ENCODE data around the gene DUS2. TPM values are rescaled to one million over a fixed set of nuclear protein-coding genes. Genes with fewer than 3 reads are reported as not detected.

The DUS2 gene
- total RNA-seq, 1 experiment from 2014 or later: 27.3 TPM

DNA sequence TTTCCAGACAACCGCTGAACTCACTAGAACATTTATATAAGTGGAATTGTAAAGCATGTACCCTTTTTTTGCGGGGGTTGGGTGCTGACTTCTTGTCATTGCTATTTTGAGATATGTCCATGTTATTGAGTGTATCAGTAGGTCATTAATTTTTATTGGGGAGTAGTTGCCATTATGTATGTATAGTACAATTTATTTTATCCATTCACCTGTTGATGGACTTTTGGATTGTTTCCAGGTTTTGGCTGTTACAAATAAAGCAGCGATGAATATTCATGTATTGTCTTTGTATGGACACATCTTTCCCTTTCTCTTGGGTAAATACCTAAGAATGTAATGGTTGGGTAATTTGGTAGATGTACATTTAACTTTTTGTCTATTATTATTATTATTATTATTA lies 74.8 kb downstream of the DUS2 start:
- H3K4me1 ChIP-seq (ENCODE audit: control insufficient read depth in 1 of 2, insufficient read depth in 2 of 2, low read length in 2 of 2): peaks cover 0 to 8% of the 10 kb centered on the region in 2 experiments; a peak in 1 of 4 replicates
- H3K27me3 ChIP-seq (ENCODE audit: insufficient read depth, low read length): no peaks in the 10 kb centered on the region
- DNase-seq (ENCODE audit: low read depth, low spot score) (no peak), ATAC-seq (no peak)
- no peak overlapping the region for H3K4me3 ChIP-seq (replicated peaks in 1 of 2; ENCODE audit: low read depth in 1 of 2, low read length in 2 of 2)
- H3K36me3 ChIP-seq (ENCODE audit: control insufficient read depth in 1 of 2, insufficient read depth in 2 of 2, low read length in 2 of 2): no peaks in the 10 kb centered on the region
- H2AFZ ChIP-seq (ENCODE audit: low read depth, low read length, poor library complexity, severe bottlenecking): no peak overlapping the region
- no TSS peak for BruUV-seq (replicated peaks)
- peaks cover 14% of the 10 kb centered on the region; the same call in 1 of the 2 replicates for H4K20me1 ChIP-seq (ENCODE audit: insufficient read depth)
- POLR2A ChIA-PET: no interaction called here
- peaks cover 82% of the 10 kb centered on the region for H3K79me2 ChIP-seq (ENCODE audit: insufficient read depth, low read length)
- TF ChIP-seq TCF7L2 (IDR thresholded peaks at IDR 0.05; ENCODE audit: borderline replicate concordance, extremely low read depth, insufficient read depth, insufficient read length): no peak
- TF ChIP-seq, protein P1, sequence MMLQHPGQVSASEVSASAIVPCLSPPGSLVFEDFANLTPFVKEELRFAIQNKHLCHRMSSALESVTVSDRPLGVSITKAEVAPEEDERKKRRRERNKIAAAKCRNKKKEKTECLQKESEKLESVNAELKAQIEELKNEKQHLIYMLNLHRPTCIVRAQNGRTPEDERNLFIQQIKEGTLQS (IDR thresholded peaks at IDR 0.05): no peak
- TF ChIP-seq CBX3 (IDR thresholded peaks at IDR 0.05; ENCODE audit: low read depth): no peak
- H3K27ac ChIP-seq (ENCODE audit: low read depth, low read length): no peak overlapping the region
- H3K9ac ChIP-seq (ENCODE audit: low read length): no peak overlapping the region
- no peaks in the 10 kb centered on the region for H3K9me3 ChIP-seq (ENCODE audit: control insufficient read depth in 1 of 2, insufficient read depth in 1 of 2, low read depth in 1 of 2, low read length in 2 of 2)
- CTCF ChIA-PET: no interaction called here
- RAD21 ChIA-PET (ENCODE audit: low non-redundant PET in 1 of 2, low total read pairs in 2 of 2, uncharacterized antibody in 2 of 2, unreplicated experiment in 2 of 2): no interaction called here
- no peaks in the 10 kb centered on the region for H3K9me2 ChIP-seq (ENCODE audit: insufficient read depth)
- intact Hi-C loops (cut with micrococcal nuclease): no loop called here
- no peak overlapping the region for H3K4me2 ChIP-seq (ENCODE audit: low read length)

DNA sequence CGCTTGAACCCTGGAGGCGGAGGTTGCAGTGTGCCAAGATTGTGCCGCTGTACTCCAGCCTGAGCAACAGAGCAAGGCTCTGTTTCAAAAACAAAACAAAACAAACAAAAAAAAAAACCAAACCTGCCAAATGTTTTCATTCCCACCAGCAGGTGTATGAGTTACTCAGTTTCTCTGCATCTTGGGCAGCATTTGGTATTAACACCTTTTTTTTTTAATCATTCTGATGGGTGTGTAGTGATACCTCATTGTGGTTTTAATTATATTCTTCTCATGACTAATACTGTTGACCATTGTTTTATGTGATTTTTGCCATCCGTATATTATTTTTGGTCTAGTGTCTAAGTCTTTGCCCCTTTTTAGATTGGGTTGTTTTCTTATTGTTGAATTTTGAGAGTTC lies 77.4 kb downstream of the DUS2 start:
- Histone ChIP-seq H3K9ac (ENCODE audit: low read length) (no peak overlapping the region), H3K4me3 (replicated peaks in 1 of 2; ENCODE audit: low read depth in 1 of 2, low read length in 2 of 2) (no peak overlapping the region), H3K9me2 (ENCODE audit: insufficient read depth) (no peaks in the 10 kb centered on the region), H3K27me3 (ENCODE audit: insufficient read depth, low read length) (no peaks in the 10 kb centered on the region), H3K36me3 (ENCODE audit: control insufficient read depth in 1 of 2, insufficient read depth in 2 of 2, low read length in 2 of 2) (no peaks in the 10 kb centered on the region), H3K27ac (ENCODE audit: low read depth, low read length) (no peak overlapping the region), H3K4me1 (ENCODE audit: control insufficient read depth in 1 of 2, insufficient read depth in 2 of 2, low read length in 2 of 2) (peaks cover 0 to 8% of the 10 kb centered on the region in 2 experiments; a peak in 1 of 4 replicates), H3K79me2 (ENCODE audit: insufficient read depth, low read length) (peaks cover 81% of the 10 kb centered on the region), H4K20me1 (ENCODE audit: insufficient read depth) (peaks cover 6% of the 10 kb centered on the region; the same call in 1 of the 2 replicates), H2AFZ (ENCODE audit: low read depth, low read length, poor library complexity, severe bottlenecking) (no peak overlapping the region), H3K9me3 (ENCODE audit: control insufficient read depth in 1 of 2, insufficient read depth in 1 of 2, low read depth in 1 of 2, low read length in 2 of 2) (peaks cover 0 to 2% of the 10 kb centered on the region in 2 experiments; a peak in 1 of 4 replicates), H3K4me2 (ENCODE audit: low read length) (no peak overlapping the region)
- no peak for DNase-seq (ENCODE audit: low read depth, low spot score)
- intact Hi-C loops (cut with micrococcal nuclease): no loop called here
- no peak for ATAC-seq
- RAD21 ChIA-PET (ENCODE audit: low non-redundant PET in 1 of 2, low total read pairs in 2 of 2, uncharacterized antibody in 2 of 2, unreplicated experiment in 2 of 2): no interaction called here
- TF ChIP-seq FOSL1 (IDR thresholded peaks at IDR 0.05; ENCODE audit: low read depth) (no peak), EGR1 (IDR thresholded peaks at IDR 0.05; ENCODE audit: low read depth) (no peak), CBX3 (IDR thresholded peaks at IDR 0.05; ENCODE audit: low read depth) (no peak), YY1 (IDR thresholded peaks at IDR 0.05; ENCODE audit: extremely low read depth, insufficient replicate concordance, low read depth, low read length) (no peak), TCF7L2 (IDR thresholded peaks at IDR 0.05; ENCODE audit: borderline replicate concordance, extremely low read depth, insufficient read depth, insufficient read length) (no peak), SRF (IDR thresholded peaks at IDR 0.05; ENCODE audit: low read depth) (no peak), RAD21 (IDR thresholded peaks at IDR 0.05; ENCODE audit: low read depth) (no peak)
- TF ChIP-seq, protein P2, sequence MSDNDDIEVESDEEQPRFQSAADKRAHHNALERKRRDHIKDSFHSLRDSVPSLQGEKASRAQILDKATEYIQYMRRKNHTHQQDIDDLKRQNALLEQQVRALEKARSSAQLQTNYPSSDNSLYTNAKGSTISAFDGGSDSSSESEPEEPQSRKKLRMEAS (IDR thresholded peaks at IDR 0.05): no peak
- CTCF ChIA-PET: no interaction called here
- no TSS peak for BruUV-seq (replicated peaks)
- POLR2A ChIA-PET: no interaction called here

Data from HCT116 (cell line).